Transverse colon (tissue), 4 donors: ENCODE data around the gene ZNF726. TPM values are rescaled to one million over a fixed set of nuclear protein-coding genes. Genes with fewer than 3 reads are reported as not detected.
A peak's percentile ranks its signal among the peaks of the same experiment; 100 is the strongest.

Experiments
- DNase-seq: peaks from one replicate; pipeline ENCODE4 v3.0.0-alpha.2; 2019
- H3K27ac ChIP-seq, 4 donors: fragments of 200-600 bp; sonication (generic); 2 replicates each; pipeline ENCODE4 v1.5.1; 2016 to 2018; ENCODE audit warnings: inconsistent platforms in 4 of 4
- H3K27me3 ChIP-seq: fragments of 200-600 bp; sonication (generic); 2 replicates; pipeline ENCODE4 v1.5.1; 2017; ENCODE audit warnings: inconsistent platforms
- H3K36me3 ChIP-seq, 4 donors: fragments of 200-600 bp; sonication (generic); 2 replicates each; pipeline ENCODE4 v1.5.1; 2017 to 2019; ENCODE audit warnings: inconsistent platforms in 4 of 4
- H3K4me1 ChIP-seq, 4 donors: fragments of 200-600 bp; sonication (generic); 2 replicates each; pipeline ENCODE4 v1.5.1; 2017 to 2020; ENCODE audit warnings: inconsistent platforms in 4 of 4
- H3K4me3 ChIP-seq, 4 donors: fragments of 200-600 bp; sonication (generic); 1 replicate in 1 of 4; 2 replicates in 3 of 4; pipeline versions ENCODE4 v1.5.1 to v1.6.1; 2017 to 2019; ENCODE audit warnings: inconsistent platforms in 4 of 4
- H3K9me3 ChIP-seq, 2 donors: fragments of 200-600 bp; sonication (generic); 2 replicates each; pipeline ENCODE4 v1.5.1; 2017 to 2019; ENCODE audit warnings: inconsistent platforms in 2 of 2
- CTCF ChIP-seq, 5 experiments: fragments of 200-600 bp in 3 of 5; fragments of 450-650 bp in 2 of 5; sonication (generic) in 3 of 5; IDR thresholded peaks; 1 replicate in 2 of 5; 2 replicates in 3 of 5; pipeline ENCODE4 v1.5.1; 2016 to 2017; ENCODE audit warnings: antibody characterized with exemption in 5 of 5, inconsistent platforms in 3 of 5, mild to moderate bottlenecking in 2 of 5, moderate library complexity in 1 of 5
- EP300 ChIP-seq: sonication (generic); formaldehyde crosslinking; IDR thresholded peaks from one replicate; pipeline ENCODE4 v1.6.1; 2017; ENCODE audit warnings: antibody characterized with exemption, low read depth
- POLR2A ChIP-seq: fragments of 450-650 bp; IDR thresholded peaks from one replicate; pipeline ENCODE4 v1.6.1; 2016; ENCODE audit warnings: antibody characterized with exemption, mild to moderate bottlenecking, moderate library complexity
- POLR2AphosphoS5 ChIP-seq, 3 donors: sonication (generic); formaldehyde crosslinking; IDR thresholded peaks; one replicate each; pipeline ENCODE4 v1.6.1; 2016; ENCODE audit warnings: antibody characterized with exemption in 3 of 3
- WGBS, 2 donors: methylation state at CpG; one replicate each; pipeline ENCODE4 v1.1.5; 2018; ENCODE audit warnings: low coverage in 1 of 2; 5-methylcytosine and 5-hydroxymethylcytosine counted together
- in situ Hi-C, 4 donors: fragments of 200-750 bp; cut with MboI; loops; one replicate each; pipeline versions ENCODE4 v1.15.0 to v1.15.1; 2017; ENCODE audit warnings: low sequenced_read_pairs in 3 of 4, low pct_ligation_motif_present in 1 of 4, low pct_unique_long_range_greater_than_20kb in 1 of 4
- intact Hi-C: fragments of 100-400 bp; cut with DNase I; formaldehyde crosslinking; loops from one replicate; pipeline ENCODE4 v1.15.1; 2023; ENCODE audit warnings: low total_unique reads
- total RNA-seq, 4 donors: library from RNA; depleted of rRNA; stranded (reverse); fragments of >200 nt; gene quantifications; one replicate each; pipeline ENCODE4 v1.1.0, GENCODE V29; 2016

The ZNF726 gene
- 1 to 10 TPM in 3 of 4 donors, not detected in 1; 1.6 to 5.3 (median 1.9) TPM for total RNA-seq

GRCh38 chr19:23914402-23915286 is at the start of gene ZNF726:
Gene ZNF726 (plus strand): TSS chr19:23914886. CDS start chr19:23914995, 109 bp downstream.
- peak within 1 kb of the TSS; percentile 35 to 59 (median 49) for H3K4me3 ChIP-seq
- peak within 1 kb of the TSS in 3 of 4 donors; percentile 36 to 60 (median 52) for H3K27ac ChIP-seq
- WGBS, 2 donors, result 45 to 49% methylated on average over 15 to 44 of the region's 44 CpGs
- intact Hi-C loops, result no loop called here
- no peaks in the 10 kb centered on the region for H3K27me3 ChIP-seq
- peaks cover 0 to 5% (median 0%) of the 10 kb centered on the region in 4 donors for H3K4me1 ChIP-seq
- no peak for TF ChIP-seq EP300
- no peak for TF ChIP-seq POLR2A
- TF ChIP-seq POLR2AphosphoS5 (IDR thresholded peaks at IDR 0.05), result no peak
- no peak for TF ChIP-seq CTCF (IDR thresholded peaks at IDR 0.05)
- in situ Hi-C loops, result no loop called here
- no peaks in the 10 kb centered on the region for H3K36me3 ChIP-seq
- H3K9me3 ChIP-seq, result no peaks in the 10 kb centered on the region
- DNase-seq, result peak; percentile 76

- Histone ChIP-seq H3K4me3 (no peak overlapping the region), H3K27me3 (no peaks in the 10 kb centered on the region), H3K4me1 (no peaks in the 10 kb centered on the region), H3K27ac (no peak overlapping the region), H3K9me3 (peaks cover 0 to 1% of the 10 kb centered on the region in 2 donors), H3K36me3 (no peaks in the 10 kb centered on the region)
- intact Hi-C loops, result no loop called here
- no peak for TF ChIP-seq POLR2A
- TF ChIP-seq CTCF (IDR thresholded peaks at IDR 0.05), result no peak
- no peak for TF ChIP-seq POLR2AphosphoS5 (IDR thresholded peaks at IDR 0.05)
- no peak for TF ChIP-seq EP300
- DNase-seq, result no peak
- in situ Hi-C loops, result no loop called here
- WGBS, 2 donors, result 86% methylated on average over 1 to 4 of the region's 4 CpGs
Measured at GRCh38 chr19:23867895-23868294, 46.8 kb upstream of the ZNF726 start.

GRCh38 chr19:23868630-23869029 is 46.1 kb upstream of the ZNF726 start:
- H3K27me3 ChIP-seq, result no peaks in the 10 kb centered on the region
- no peak for DNase-seq
- in situ Hi-C loops, result no loop called here
- H3K36me3 ChIP-seq, result no peaks in the 10 kb centered on the region
- no peak overlapping the region for H3K27ac ChIP-seq
- no peaks in the 10 kb centered on the region for H3K4me1 ChIP-seq
- H3K4me3 ChIP-seq, result no peak overlapping the region
- TF ChIP-seq POLR2A (no peak), EP300 (no peak), POLR2AphosphoS5 (IDR thresholded peaks at IDR 0.05) (no peak), CTCF (IDR thresholded peaks at IDR 0.05) (no peak)
- WGBS, 2 donors, result 95 to 100% methylated on average over 2 to 3 of the region's 3 CpGs
- intact Hi-C loops, result no loop called here
- H3K9me3 ChIP-seq, result no peaks in the 10 kb centered on the region

GRCh38 chr19:23872282-23872919 is 42.3 kb upstream of the ZNF726 start:
- intact Hi-C loops (loop anchor here (5.0 kb wide), 1 partner anchor 95 kb away; no protein-coding TSS in a partner anchor), in situ Hi-C loops (loop anchor here in 3 of 4 donors (5.0 kb wide), 1 partner anchor 95 kb away; no protein-coding TSS in a partner anchor)
- Histone ChIP-seq H3K36me3 (no peaks in the 10 kb centered on the region), H3K4me1 (no peaks in the 10 kb centered on the region), H3K9me3 (no peaks in the 10 kb centered on the region), H3K27ac (no peak overlapping the region), H3K4me3 (no peak overlapping the region), H3K27me3 (no peaks in the 10 kb centered on the region)
- no peak for DNase-seq
- WGBS, 2 donors, result 33 to 81% methylated on average over 1 of the region's 1 CpG
- TF ChIP-seq EP300, result no peak
- TF ChIP-seq POLR2AphosphoS5 (IDR thresholded peaks at IDR 0.05), result no peak
- TF ChIP-seq POLR2A, result no peak
- TF ChIP-seq CTCF (IDR thresholded peaks at IDR 0.05), result no peak
